HepG2 (cell line): ENCODE results near the gene NLRC3. TPM values are rescaled to one million over a fixed set of nuclear protein-coding genes. Genes with fewer than 3 reads are reported as not detected.

Experiments
- JARID2 ChIP-seq: sonication (generic); formaldehyde crosslinking; IDR thresholded peaks from 2 replicates; pipeline ENCODE4 v1.8.1; 2023; ENCODE audit warnings: missing genetic modification reagents, inconsistent platforms; ENCODE audit not compliant: insufficient replicate concordance
- NAIF1 ChIP-seq: sonication (generic); formaldehyde crosslinking; IDR thresholded peaks from 2 replicates; pipeline ENCODE4 v1.5.0; 2020; ENCODE audit warnings: mild to moderate bottlenecking, missing genetic modification reagents, borderline replicate concordance
- NFYC ChIP-seq: IDR thresholded peaks from 2 replicates; pipeline ENCODE4 v1.6.1; 2016; ENCODE audit warnings: missing genetic modification reagents, missing compliant biosample characterization
- PHF8 ChIP-seq: sonication (generic); formaldehyde crosslinking; IDR thresholded peaks from 2 replicates; pipeline ENCODE4 v1.5.0; 2020; ENCODE audit warnings: missing genetic modification reagents
- PRDM4 ChIP-seq: sonication (generic); formaldehyde crosslinking; IDR thresholded peaks from 2 replicates; pipeline ENCODE4 v1.9.0; 2021; ENCODE audit warnings: missing genetic modification reagents, borderline replicate concordance
- RBAK ChIP-seq: sonication (generic); formaldehyde crosslinking; IDR thresholded peaks from 2 replicates; pipeline ENCODE4 v1.5.1; 2020; ENCODE audit warnings: mild to moderate bottlenecking, missing genetic modification reagents
- RXRA ChIP-seq: sonication (generic); formaldehyde crosslinking; IDR thresholded peaks from 2 replicates; pipeline ENCODE4 v1.5.1; 2020; ENCODE audit warnings: missing genetic modification reagents
- SIX1 ChIP-seq: sonication (generic); formaldehyde crosslinking; IDR thresholded peaks from 2 replicates; pipeline ENCODE4 v1.4.0; 2020; ENCODE audit warnings: missing genetic modification reagents, borderline replicate concordance
- TEAD2 ChIP-seq: sonication (generic); formaldehyde crosslinking; IDR thresholded peaks from 2 replicates; pipeline ENCODE4 v1.9.0; 2021; ENCODE audit warnings: missing genetic modification reagents
- ZFAT ChIP-seq: sonication (generic); formaldehyde crosslinking; conservative IDR thresholded peaks from 2 replicates; pipeline ENCODE4 v1.8.1; 2023; ENCODE audit warnings: missing genetic modification reagents, inconsistent platforms
- ZNF138 ChIP-seq: sonication (generic); formaldehyde crosslinking; IDR thresholded peaks from 2 replicates; pipeline ENCODE4 v1.5.0; 2020; ENCODE audit warnings: mild to moderate bottlenecking, low read depth, missing genetic modification reagents
- ZNF337 ChIP-seq: sonication (generic); formaldehyde crosslinking; IDR thresholded peaks from 2 replicates; pipeline ENCODE4 v1.5.1; 2020; ENCODE audit warnings: missing genetic modification reagents, low read depth, mild to moderate bottlenecking, borderline replicate concordance
- ZNF431 ChIP-seq: sonication (generic); formaldehyde crosslinking; IDR thresholded peaks from 2 replicates; pipeline ENCODE4 v1.9.0; 2022; ENCODE audit warnings: missing genetic modification reagents, low read depth, mild to moderate bottlenecking, borderline replicate concordance
- ZNF557 ChIP-seq: sonication (generic); formaldehyde crosslinking; IDR thresholded peaks from 2 replicates; pipeline ENCODE4 v1.4.0; 2020; ENCODE audit warnings: missing genetic modification reagents
- ZNF770 ChIP-seq: sonication (generic); formaldehyde crosslinking; IDR thresholded peaks from 2 replicates; pipeline ENCODE4 v1.5.0; 2020; ENCODE audit warnings: mild to moderate bottlenecking, missing genetic modification reagents
- ZNF784 ChIP-seq: sonication (generic); formaldehyde crosslinking; IDR thresholded peaks from 2 replicates; pipeline ENCODE4 v1.5.1; 2020; ENCODE audit warnings: missing genetic modification reagents, mild to moderate bottlenecking, borderline replicate concordance
- polyA plus RNA-seq, 8 experiments: library from polyadenylated mRNA; depleted of rRNA in 3 of 8; stranded (reverse) in 7 of 8; unstranded in 1 of 8; fragments of >200 nt; fragmentation: Illumina TruSeq in 4 of 8; extraction: Trizol in 4 of 8; gene quantifications; 2 replicates each; pipeline versions ENCODE4 v1.2.1 to v1.2.3, GENCODE V29; 2011 to 2016; ENCODE audit warnings: low read depth in 4 of 8, missing spikeins in 1 of 8, mixed read lengths in 1 of 8; ENCODE audit not compliant: insufficient read depth in 1 of 8
- total RNA-seq, 5 experiments: library from RNA; depleted of rRNA; stranded (reverse); fragments of >200 nt; fragmentation: Illumina TruSeq; extraction: Trizol; gene quantifications; 2 replicates each; pipeline ENCODE4 v1.2.3, GENCODE V29; 2016; ENCODE audit warnings: low read depth in 1 of 5
- TF ChIP-seq, protein P1 (sequence below): sonication (generic); formaldehyde crosslinking; IDR thresholded peaks from 2 replicates; pipeline ENCODE4 v1.5.1; 2020; ENCODE audit warnings: mild to moderate bottlenecking, missing genetic modification reagents
- TF ChIP-seq, protein P2 (sequence below): sonication (generic); formaldehyde crosslinking; IDR thresholded peaks from 2 replicates; pipeline ENCODE4 v1.5.1; 2020; ENCODE audit warnings: mild to moderate bottlenecking, moderate library complexity, missing genetic modification reagents

The NLRC3 gene
- total and polyA plus RNA-seq, 2 of the 13 experiments (the other 11 are each of a cell fraction or from before 2014, with no cell fraction given), result not detected

DNA sequence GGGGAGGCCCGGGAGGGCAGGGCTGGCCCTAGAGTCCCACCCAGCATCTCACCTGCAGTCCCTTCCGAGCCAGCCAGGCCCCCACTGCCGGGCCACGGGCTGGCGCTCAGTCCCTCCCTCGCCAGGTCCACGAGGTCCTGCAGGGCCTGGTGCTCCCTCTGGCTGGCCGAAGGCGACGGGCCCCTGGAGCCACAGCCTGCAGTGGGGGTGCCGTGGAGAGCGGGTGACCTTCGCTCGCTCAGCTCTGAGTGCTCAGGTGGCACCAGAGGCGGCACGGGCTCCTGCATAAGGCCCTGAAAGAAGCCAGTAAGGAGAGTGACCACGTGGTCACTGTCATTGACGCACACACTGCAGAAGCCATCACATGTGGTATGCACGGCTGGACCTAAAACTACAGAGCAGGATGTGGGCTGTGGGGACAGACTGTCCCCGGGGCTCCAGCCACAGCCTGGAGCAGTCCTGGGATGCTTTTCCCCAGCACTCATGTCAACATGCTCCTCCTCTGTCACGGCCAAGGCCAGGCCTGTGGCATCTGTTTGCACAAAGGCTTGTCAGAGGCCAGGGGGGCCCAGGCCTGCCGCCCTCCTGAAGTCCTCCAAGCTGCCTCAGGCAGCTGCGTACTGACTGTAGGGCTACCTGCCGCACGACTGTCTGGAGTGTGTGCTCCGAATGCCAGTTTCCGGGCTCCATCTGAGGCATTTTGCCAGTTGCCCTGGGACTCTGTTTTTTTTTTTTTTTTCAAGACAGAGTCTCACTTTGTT, 19.1 kb upstream of the NLRC3 start (continued):
- no peak for TF ChIP-seq PRDM4 (CRISPR knock-in tag)
- no peak for TF ChIP-seq JARID2
- 0 out of 2 replicates have a peak, but pooled peaks have one; percentile 43 for TF ChIP-seq ZFAT
- TF ChIP-seq RXRA (CRISPR knock-in tag), result peak; percentile 94
- peak; percentile 24; the same call in 1 of the 2 replicates for TF ChIP-seq ZNF784
- TF ChIP-seq ZNF337 (CRISPR knock-in tag), result no peak
- TF ChIP-seq ZNF557 (CRISPR knock-in tag), result peak; percentile 66; the same call in 1 of the 2 replicates
- TF ChIP-seq ZNF770 (CRISPR knock-in tag), result peak; percentile 58
- TF ChIP-seq NFYC (CRISPR knock-in tag), result peak; percentile 48; the same call in 1 of the 2 replicates
- TF ChIP-seq, protein P1, sequence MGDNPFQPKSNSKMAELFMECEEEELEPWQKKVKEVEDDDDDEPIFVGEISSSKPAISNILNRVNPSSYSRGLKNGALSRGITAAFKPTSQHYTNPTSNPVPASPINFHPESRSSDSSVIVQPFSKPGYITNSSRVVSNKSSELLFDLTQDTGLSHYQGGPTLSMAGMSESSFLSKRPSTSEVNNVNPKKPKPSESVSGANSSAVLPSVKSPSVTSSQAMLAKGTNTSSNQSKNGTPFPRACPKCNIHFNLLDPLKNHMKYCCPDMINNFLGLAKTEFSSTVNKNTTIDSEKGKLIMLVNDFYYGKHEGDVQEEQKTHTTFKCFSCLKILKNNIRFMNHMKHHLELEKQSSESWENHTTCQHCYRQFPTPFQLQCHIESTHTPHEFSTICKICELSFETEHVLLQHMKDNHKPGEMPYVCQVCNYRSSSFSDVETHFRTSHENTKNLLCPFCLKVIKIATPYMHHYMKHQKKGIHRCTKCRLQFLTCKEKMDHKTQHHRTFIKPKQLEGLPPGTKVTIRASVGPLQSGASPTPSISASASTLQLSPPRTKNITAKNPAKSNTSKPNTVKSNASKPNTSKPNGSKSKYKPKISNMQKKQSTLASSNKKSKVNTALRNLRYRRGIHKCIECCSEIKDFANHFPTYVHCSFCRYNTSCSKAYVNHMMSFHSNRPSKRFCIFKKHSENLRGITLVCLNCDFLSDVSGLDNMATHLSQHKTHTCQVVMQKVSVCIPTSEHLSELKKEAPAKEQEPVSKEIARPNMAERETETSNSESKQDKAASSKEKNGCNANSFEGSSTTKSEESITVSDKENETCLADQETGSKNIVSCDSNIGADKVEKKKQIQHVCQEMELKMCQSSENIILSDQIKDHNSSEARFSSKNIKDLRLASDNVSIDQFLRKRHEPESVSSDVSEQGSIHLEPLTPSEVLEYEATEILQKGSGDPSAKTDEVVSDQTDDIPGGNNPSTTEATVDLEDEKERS (CRISPR knock-in tag), result no peak
- TF ChIP-seq ZNF431, result no peak; the same call in 1 of the 2 replicates
- TF ChIP-seq SIX1, result peak; percentile 35; the same call in 1 of the 2 replicates
- TF ChIP-seq RBAK (CRISPR knock-in tag), result 0 out of 2 replicates have a peak, but pooled peaks have one; percentile 25
- peak; percentile 53; the same call in 1 of the 2 replicates for TF ChIP-seq NAIF1 (CRISPR knock-in tag)
- TF ChIP-seq PHF8 (CRISPR knock-in tag), result peak; percentile 50; the same call in 1 of the 2 replicates
- TF ChIP-seq, protein P2, sequence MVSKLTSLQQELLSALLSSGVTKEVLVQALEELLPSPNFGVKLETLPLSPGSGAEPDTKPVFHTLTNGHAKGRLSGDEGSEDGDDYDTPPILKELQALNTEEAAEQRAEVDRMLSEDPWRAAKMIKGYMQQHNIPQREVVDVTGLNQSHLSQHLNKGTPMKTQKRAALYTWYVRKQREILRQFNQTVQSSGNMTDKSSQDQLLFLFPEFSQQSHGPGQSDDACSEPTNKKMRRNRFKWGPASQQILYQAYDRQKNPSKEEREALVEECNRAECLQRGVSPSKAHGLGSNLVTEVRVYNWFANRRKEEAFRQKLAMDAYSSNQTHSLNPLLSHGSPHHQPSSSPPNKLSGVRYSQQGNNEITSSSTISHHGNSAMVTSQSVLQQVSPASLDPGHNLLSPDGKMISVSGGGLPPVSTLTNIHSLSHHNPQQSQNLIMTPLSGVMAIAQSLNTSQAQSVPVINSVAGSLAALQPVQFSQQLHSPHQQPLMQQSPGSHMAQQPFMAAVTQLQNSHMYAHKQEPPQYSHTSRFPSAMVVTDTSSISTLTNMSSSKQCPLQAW (CRISPR knock-in tag), result peak; percentile 84
- peak; percentile 88 for TF ChIP-seq TEAD2 (CRISPR knock-in tag)
- TF ChIP-seq ZNF138 (CRISPR knock-in tag), result no peak
